H9 (cell line): ENCODE data around the gene LUZP2. TPM values are rescaled to one million over a fixed set of nuclear protein-coding genes. Genes with fewer than 3 reads are reported as not detected.

ENCODE experiments used
- DNase-seq: peaks from one replicate; pipeline ENCODE4 v3.0.0-alpha.2; 2017
- H2AFZ ChIP-seq: one replicate; pipeline ENCODE4 v1.6.1; 2013; ENCODE audit warnings: mild to moderate bottlenecking, low read length, control low read depth, moderate library complexity
- H2AK5ac ChIP-seq: 2 replicates; pipeline ENCODE4 v1.6.1; 2013; ENCODE audit warnings: low read length, control low read depth, mixed read lengths; ENCODE audit not compliant: insufficient read length
- H2BK120ac ChIP-seq: one replicate; pipeline ENCODE4 v1.6.1; 2013; ENCODE audit warnings: low read depth, mild to moderate bottlenecking, low read length, control low read depth, inconsistent platforms; ENCODE audit not compliant: poor library complexity, severe bottlenecking
- H2BK12ac ChIP-seq: 2 replicates; pipeline ENCODE4 v1.6.1; 2013; ENCODE audit warnings: low read length, control low read depth, mixed read lengths, low read depth; ENCODE audit not compliant: insufficient read length
- H2BK15ac ChIP-seq: 2 replicates; pipeline ENCODE4 v1.6.1; 2013; ENCODE audit warnings: low read depth, low read length, control low read depth
- H2BK20ac ChIP-seq: one replicate; pipeline ENCODE4 v1.6.1; 2013; ENCODE audit warnings: low read depth, mild to moderate bottlenecking, low read length, control low read depth, inconsistent platforms; ENCODE audit not compliant: poor library complexity, severe bottlenecking
- H2BK5ac ChIP-seq: 2 replicates; pipeline ENCODE4 v1.6.1; 2013; ENCODE audit warnings: low read length, control low read depth, mixed read lengths; ENCODE audit not compliant: insufficient read length
- H3K14ac ChIP-seq: 2 replicates; pipeline ENCODE4 v1.6.1; 2013; ENCODE audit warnings: low read length, control low read depth; ENCODE audit not compliant: insufficient read depth
- H3K18ac ChIP-seq: 2 replicates; pipeline ENCODE4 v1.6.1; 2013; ENCODE audit warnings: low read depth, mild to moderate bottlenecking, mixed read lengths, low read length, control low read depth; ENCODE audit not compliant: insufficient read length
- H3K23ac ChIP-seq: 2 replicates; pipeline ENCODE4 v1.6.1; 2013; ENCODE audit warnings: low read length, control low read depth, mixed read lengths, low read depth; ENCODE audit not compliant: insufficient read length
- H3K23me2 ChIP-seq: 2 replicates; pipeline ENCODE4 v1.6.1; 2013; ENCODE audit warnings: low read depth, mild to moderate bottlenecking, mixed read lengths, low read length, control low read depth; ENCODE audit not compliant: insufficient read length, poor library complexity, severe bottlenecking
- H3K27ac ChIP-seq: 2 replicates; pipeline ENCODE4 v1.5.1; 2013; ENCODE audit warnings: low read length, control low read depth, mixed read lengths, low read depth; ENCODE audit not compliant: insufficient read length
- H3K27me3 ChIP-seq: 2 replicates; pipeline ENCODE4 v1.6.1; 2013; ENCODE audit warnings: low read length, control low read depth, inconsistent platforms; ENCODE audit not compliant: insufficient read depth
- H3K4ac ChIP-seq: 2 replicates; pipeline ENCODE4 v1.6.1; 2013; ENCODE audit warnings: low read depth, mild to moderate bottlenecking, control low read depth, inconsistent platforms, low read length, moderate library complexity
- H3K4me1 ChIP-seq: 2 replicates; pipeline ENCODE4 v1.6.1; 2013; ENCODE audit warnings: low read length, control low read depth, inconsistent platforms; ENCODE audit not compliant: insufficient read depth
- H3K4me2 ChIP-seq: 2 replicates; pipeline ENCODE4 v1.6.1; 2013; ENCODE audit warnings: low read length, control low read depth, mixed read lengths; ENCODE audit not compliant: insufficient read length, insufficient read depth
- H3K56ac ChIP-seq: 2 replicates; pipeline ENCODE4 v1.6.1; 2013; ENCODE audit warnings: low read depth, mild to moderate bottlenecking, mixed read lengths, low read length, control low read depth; ENCODE audit not compliant: insufficient read length
- H3K79me1 ChIP-seq: 2 replicates; pipeline ENCODE4 v1.6.1; 2013; ENCODE audit warnings: low read depth, mild to moderate bottlenecking, moderate library complexity, low read length, control low read depth, inconsistent platforms; ENCODE audit not compliant: insufficient read depth, poor library complexity, severe bottlenecking
- H3K79me2 ChIP-seq: 2 replicates; pipeline ENCODE4 v1.6.1; 2013; ENCODE audit warnings: low read length, control low read depth, inconsistent platforms; ENCODE audit not compliant: insufficient read depth
- H3K9ac ChIP-seq: 2 replicates; pipeline ENCODE4 v1.6.1; 2013; ENCODE audit warnings: low read length, control low read depth, mixed read lengths; ENCODE audit not compliant: insufficient read length; ENCODE audit errors: extremely low read depth
- H3K9me3 ChIP-seq: one replicate; pipeline ENCODE4 v1.6.1; 2013; ENCODE audit warnings: low read depth, low read length, inconsistent platforms; ENCODE audit not compliant: control insufficient read depth
- H3T11ph ChIP-seq: one replicate; pipeline ENCODE4 v1.6.1; 2013; ENCODE audit warnings: mild to moderate bottlenecking, low read length, control low read depth, inconsistent platforms
- H4K20me1 ChIP-seq: one replicate; pipeline ENCODE4 v1.6.1; 2013; ENCODE audit not compliant: control insufficient read depth, insufficient read length, insufficient read depth
- H4K5ac ChIP-seq: 2 replicates; pipeline ENCODE4 v1.6.1; 2013; ENCODE audit warnings: low read depth, mild to moderate bottlenecking, mixed read lengths, low read length, control low read depth; ENCODE audit not compliant: insufficient read length
- H4K8ac ChIP-seq: replicated peaks from 2 replicates; pipeline ENCODE4 v1.6.1; 2013; ENCODE audit warnings: low read length, control low read depth, mixed read lengths, low read depth; ENCODE audit not compliant: insufficient read length
- H4K91ac ChIP-seq: 2 replicates; pipeline ENCODE4 v1.6.1; 2013; ENCODE audit warnings: low read depth, mild to moderate bottlenecking, moderate library complexity, mixed read lengths, low read length, control low read depth; ENCODE audit not compliant: insufficient read length
- H3K27ac Mint-ChIP-seq, 3 experiments: 2 replicates in 2 of 3; 3 replicates in 1 of 3; pipeline ENCODE4 v1.8.0; 2020 to 2021; ENCODE audit warnings: mixed read lengths in 3 of 3, mild to moderate bottlenecking in 1 of 3, moderate library complexity in 1 of 3
- H3K27me3 Mint-ChIP-seq: 2 replicates; pipeline ENCODE4 v1.8.0; 2021; ENCODE audit warnings: low read depth, mild to moderate bottlenecking, moderate library complexity, mixed read lengths
- H3K36me3 Mint-ChIP-seq, 3 experiments: 2 replicates in 2 of 3; 3 replicates in 1 of 3; pipeline ENCODE4 v1.8.0; 2020 to 2021; ENCODE audit warnings: low read depth in 3 of 3, mixed read lengths in 3 of 3; ENCODE audit not compliant: insufficient read depth in 1 of 3
- H3K4me1 Mint-ChIP-seq, 2 experiments: 2 replicates each; pipeline ENCODE4 v1.8.0; 2020; ENCODE audit warnings: mixed read lengths in 2 of 2
- H3K4me3 Mint-ChIP-seq, 2 experiments: 2 replicates in 1 of 2; 3 replicates in 1 of 2; pipeline ENCODE4 v1.8.0; 2020 to 2021; ENCODE audit warnings: mild to moderate bottlenecking in 2 of 2, mixed read lengths in 2 of 2, moderate library complexity in 1 of 2
- H3K9me3 Mint-ChIP-seq, 2 experiments: 2 replicates in 1 of 2; 3 replicates in 1 of 2; pipeline ENCODE4 v1.8.0; 2020; ENCODE audit warnings: mild to moderate bottlenecking in 2 of 2, mixed read lengths in 2 of 2, moderate library complexity in 1 of 2
- CTCF ChIP-seq: fragments of 200-600 bp; sonication (generic); conservative IDR thresholded peaks from 3 replicates; pipeline ENCODE4 v1.8.0; 2021; ENCODE audit warnings: antibody characterized with exemption, mild to moderate bottlenecking
- WGBS: extraction: QIAGEN DNeasy Blood & Tissue Kit; methylation state at CpG from one replicate; pipeline ENCODE4 v1.1.7; 2013; ENCODE audit warnings: missing lambda C conversion rate, low lambda C conversion rate, mixed read lengths; ENCODE audit not compliant: insufficient read length; ENCODE audit errors: extremely low coverage; 5-methylcytosine and 5-hydroxymethylcytosine counted together
- total RNA-seq: library from RNA; stranded (reverse); gene quantifications from 2 replicates; pipeline ENCODE4 v1.2.1, GENCODE V29; 2021

Gene LUZP2
- total RNA-seq, 1 experiment from 2014 or later, result 25.4 TPM

- WGBS, result no CpG with 5 or more reads among the region's 2 CpGs
- no peak overlapping the region for H4K8ac ChIP-seq
- no peak for DNase-seq
Measured at GRCh38 chr11:24963852-24964251, 467.0 kb downstream of the LUZP2 start.

More at GRCh38 chr11:24963852-24964251, 467.0 kb downstream of the LUZP2 start:
- no peak overlapping the region for H2AFZ ChIP-seq
- no peak overlapping the region for H3K56ac ChIP-seq
- H2BK20ac ChIP-seq, result no peak overlapping the region
- H3K79me2 ChIP-seq, result no peaks in the 10 kb centered on the region
- H3K9me3 Mint-ChIP-seq, result peaks cover 9 to 13% of the 10 kb centered on the region in 2 experiments
- no peaks in the 10 kb centered on the region for H3K27me3 Mint-ChIP-seq
- H2BK12ac ChIP-seq, result no peak overlapping the region
- no peak overlapping the region for H3K27ac ChIP-seq
- H3K18ac ChIP-seq, result no peak overlapping the region
- H3T11ph ChIP-seq, result no peak overlapping the region
- H3K79me1 ChIP-seq, result no peaks in the 10 kb centered on the region
- TF ChIP-seq CTCF, result no peak
- H4K20me1 ChIP-seq, result no peaks in the 10 kb centered on the region
- H3K23ac ChIP-seq, result no peak overlapping the region
- H3K4me2 ChIP-seq, result no peak overlapping the region
- no peak overlapping the region for H3K4ac ChIP-seq
- H4K91ac ChIP-seq, result no peak overlapping the region
- H4K5ac ChIP-seq, result no peak overlapping the region
- H3K23me2 ChIP-seq, result no peaks in the 10 kb centered on the region
- no peaks in the 10 kb centered on the region for H3K9me3 ChIP-seq
- H3K14ac ChIP-seq, result no peak overlapping the region
- no peak overlapping the region for H2BK5ac ChIP-seq
- no peaks in the 10 kb centered on the region for H3K4me1 ChIP-seq
- H3K36me3 Mint-ChIP-seq, result peaks cover 8 to 12% (median 11%) of the 10 kb centered on the region in 3 experiments
- no peak overlapping the region for H2AK5ac ChIP-seq
- no peaks in the 10 kb centered on the region for H3K4me1 Mint-ChIP-seq
- H2BK15ac ChIP-seq, result no peak overlapping the region
- no peak overlapping the region for H3K4me3 Mint-ChIP-seq
- no peak overlapping the region for H3K9ac ChIP-seq
- H2BK120ac ChIP-seq, result no peak overlapping the region
- no peaks in the 10 kb centered on the region for H3K27me3 ChIP-seq
- H3K27ac Mint-ChIP-seq, result no peak overlapping the region
